HG02884 (cell line): ENCODE measurements around the gene VSTM4.

Experiments used
- ATAC-seq: cut with Tn5 transposase; IDR thresholded peaks from one replicate; pipeline ENCODE4 v1.9.1; 2021; ENCODE audit warnings: mild to moderate bottlenecking, moderate library complexity; ENCODE audit not compliant: unreplicated experiment

Gene VSTM4

GRCh38 chr10:49074836-49075682, 40.3 kb downstream of the VSTM4 start:
- no peak for ATAC-seq

GRCh38 chr10:49072166-49072885, 43.0 kb downstream of the VSTM4 start:
- ATAC-seq = no peak

DNA sequence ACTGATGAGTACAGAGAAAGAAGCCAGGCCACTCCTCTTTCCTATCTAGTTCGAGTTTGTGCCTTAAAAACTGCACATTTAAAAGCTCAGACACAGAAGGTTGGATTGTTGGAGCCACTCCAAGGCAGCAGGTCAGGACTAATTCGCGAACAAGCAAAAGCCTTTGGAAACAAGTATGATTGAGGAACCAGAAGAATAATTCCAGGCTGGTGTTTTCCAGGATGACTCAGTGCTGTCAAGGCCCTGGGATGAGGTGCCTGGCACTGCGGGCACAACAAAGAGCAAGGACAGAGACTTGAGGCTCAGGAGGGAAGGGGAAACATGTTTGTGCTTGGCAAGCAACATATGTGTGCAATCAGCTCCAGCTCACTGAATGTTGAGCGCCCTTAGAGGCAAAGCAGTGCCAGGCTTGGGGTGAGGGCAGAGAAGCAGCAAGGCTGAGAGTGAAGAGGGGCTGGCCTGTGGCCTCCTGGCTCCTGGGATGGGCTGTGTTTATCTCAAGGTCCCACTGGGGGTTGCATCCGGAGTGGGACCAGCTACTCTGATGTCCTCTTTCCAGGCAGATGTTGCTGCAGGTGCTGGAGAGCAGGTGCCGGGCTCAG, 44.1 kb downstream of the VSTM4 start:
- ATAC-seq = no peak

DNA sequence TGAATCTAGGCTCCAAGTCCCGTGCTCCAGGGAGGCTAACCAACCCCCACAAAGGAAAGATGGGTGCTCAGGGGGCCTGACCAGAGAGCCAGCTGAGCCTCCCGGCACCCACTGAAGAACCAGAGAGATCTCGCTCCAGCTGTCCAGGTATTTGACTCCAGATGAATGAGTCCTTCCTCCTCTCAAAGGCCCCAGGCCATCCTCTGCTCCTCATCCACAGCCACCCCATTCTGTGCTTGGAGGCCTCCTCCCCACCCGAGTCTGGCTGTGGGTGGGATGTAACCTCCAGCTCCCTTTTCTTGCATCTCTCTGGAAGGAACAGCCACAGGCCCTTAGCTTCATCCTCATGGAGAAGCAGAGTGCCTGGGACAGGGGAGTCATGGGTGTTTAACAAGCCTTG, 44.6 kb downstream of the VSTM4 start:
- ATAC-seq = no peak

DNA sequence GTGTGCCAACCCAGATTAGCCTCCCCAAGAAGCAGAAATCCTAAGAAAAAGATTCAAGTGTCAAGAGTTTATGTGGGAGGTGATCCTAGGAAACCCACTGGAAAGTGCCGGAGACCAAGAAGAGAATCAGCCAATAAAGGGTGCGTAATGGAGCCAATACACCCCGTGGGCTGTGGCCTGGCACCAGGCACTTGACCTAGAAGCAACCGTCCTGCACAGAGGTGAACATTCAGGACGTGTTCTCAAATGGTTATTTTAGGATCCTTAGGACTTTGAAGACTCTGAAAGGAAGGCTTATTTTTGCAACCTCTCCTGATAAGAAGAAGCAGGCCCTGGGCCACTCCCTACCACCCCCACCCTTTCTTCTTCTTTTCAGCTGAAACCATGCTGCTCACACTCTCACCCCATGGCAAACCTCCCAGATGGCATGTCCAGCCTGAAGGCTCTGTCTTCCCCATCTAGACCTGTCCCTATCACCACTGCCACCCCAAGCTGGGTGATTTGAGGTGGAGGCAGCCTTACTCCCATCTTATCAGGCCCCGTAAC, 46.6 kb downstream of the VSTM4 start:
- no peak for ATAC-seq

DNA sequence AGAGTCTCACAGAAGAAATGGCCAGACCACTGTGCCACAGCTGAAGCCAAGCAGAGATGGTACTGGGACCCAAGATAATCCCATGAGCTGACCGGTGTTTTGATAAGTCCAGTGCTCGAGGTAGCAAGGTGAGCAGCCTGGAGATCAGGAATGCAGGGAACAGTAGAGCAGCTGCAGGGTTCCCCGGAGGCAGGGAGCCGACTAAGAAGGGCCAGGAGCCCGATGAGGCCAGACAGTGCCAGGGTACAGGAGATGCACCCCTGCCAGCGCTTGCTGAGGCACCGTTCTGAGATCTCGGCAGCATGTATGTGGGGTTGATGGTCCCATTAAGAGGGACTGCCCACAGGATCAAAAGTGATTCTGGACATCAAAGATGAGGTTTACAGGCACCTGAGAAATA, 47.1 kb downstream of the VSTM4 start:
- ATAC-seq = no peak

DNA sequence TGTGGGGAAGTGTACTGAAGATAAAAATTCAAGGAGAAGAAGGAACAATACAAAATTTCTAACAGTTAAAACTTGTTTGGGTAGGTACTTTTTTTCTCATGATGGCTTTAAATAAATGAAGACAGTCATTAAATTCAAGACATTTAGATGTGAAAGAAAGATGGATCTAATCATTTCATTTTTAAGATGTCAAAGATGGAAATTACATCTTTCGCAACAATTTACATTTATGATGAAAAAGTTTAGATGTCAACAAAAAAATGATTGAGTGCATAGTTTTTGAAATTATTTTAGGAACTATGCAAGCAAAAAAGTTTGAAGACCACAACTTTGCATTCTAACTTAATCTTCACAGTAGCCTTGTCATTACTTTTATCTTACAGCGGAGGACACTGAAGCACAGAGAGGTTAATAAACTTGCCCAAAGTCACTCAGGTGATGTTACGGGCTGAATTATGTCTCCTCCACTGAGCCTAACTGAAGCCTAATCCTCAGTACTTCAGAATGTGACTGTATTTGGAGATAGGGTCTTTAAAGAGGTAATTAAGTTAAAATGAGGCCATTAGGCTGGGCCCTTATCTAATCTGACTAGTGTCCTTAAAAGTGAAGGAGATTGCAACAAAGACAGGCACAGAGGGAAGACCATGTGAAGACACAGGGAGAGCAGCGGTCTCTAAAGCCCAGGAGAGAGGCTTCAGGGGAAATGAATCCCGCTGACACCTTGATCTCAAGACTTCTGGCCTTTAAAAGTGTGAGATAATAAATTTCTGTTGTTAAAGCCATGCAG, 48.2 kb downstream of the VSTM4 start:
- no peak for ATAC-seq

- no peak for ATAC-seq
Measured at GRCh38 chr10:49062229-49062628, 53.1 kb downstream of the VSTM4 start.

GRCh38 chr10:49061667-49062066, 53.7 kb downstream of the VSTM4 start:
- no peak for ATAC-seq

GRCh38 chr10:49058463-49059255, 56.7 kb downstream of the VSTM4 start:
- ATAC-seq = no peak

DNA sequence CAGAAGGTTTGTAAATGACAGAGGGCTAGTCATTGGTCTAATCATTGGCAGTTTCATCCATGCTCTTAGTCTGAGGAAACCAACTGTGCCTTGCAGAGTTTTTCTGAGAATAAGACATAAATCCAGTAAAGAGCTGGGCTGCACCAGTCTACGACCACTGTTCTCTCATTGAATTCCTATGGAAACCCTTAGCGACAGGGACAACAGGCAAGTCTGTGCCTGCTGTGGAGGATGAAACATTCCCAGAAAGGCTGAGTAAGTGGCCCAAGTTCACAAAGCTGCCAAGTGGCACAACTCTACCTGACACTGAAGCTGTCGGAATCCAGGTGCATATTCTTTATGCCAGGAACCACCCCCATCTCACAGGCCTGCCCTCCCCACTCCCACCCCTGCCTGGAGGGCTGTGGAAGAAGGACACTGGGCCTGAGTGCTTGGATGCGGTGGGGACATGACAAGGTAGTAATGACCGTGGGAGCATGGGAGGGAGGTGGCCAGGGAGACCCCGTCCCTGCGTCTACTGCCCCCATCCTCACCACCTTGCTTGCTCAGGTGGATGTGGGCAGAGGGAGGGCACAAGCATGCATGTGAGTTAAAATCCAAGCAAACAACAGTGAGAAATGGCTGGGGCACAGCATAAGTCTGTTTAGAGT, 58.0 kb downstream of the VSTM4 start:
- ATAC-seq = no peak

DNA sequence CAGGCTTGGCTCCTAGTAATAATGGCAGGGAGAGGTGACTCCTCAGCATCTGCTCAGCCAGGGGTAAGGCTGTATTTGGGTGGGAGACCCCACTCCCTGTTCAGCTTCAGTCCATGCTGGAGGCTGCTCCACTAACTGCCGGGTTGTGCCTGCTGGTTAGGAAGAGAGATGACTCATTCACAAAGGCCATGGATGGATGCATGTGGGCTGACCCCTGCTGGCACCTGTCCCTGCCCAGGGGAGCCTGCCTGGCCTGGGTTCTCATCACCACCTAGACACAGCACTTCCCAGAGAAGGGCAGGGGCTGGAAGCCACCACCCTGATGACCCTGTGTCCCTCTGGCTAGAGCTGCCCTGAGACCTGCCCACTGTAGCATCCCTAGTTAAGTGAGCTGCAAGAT, 59.0 kb downstream of the VSTM4 start:
- no peak for ATAC-seq

DNA sequence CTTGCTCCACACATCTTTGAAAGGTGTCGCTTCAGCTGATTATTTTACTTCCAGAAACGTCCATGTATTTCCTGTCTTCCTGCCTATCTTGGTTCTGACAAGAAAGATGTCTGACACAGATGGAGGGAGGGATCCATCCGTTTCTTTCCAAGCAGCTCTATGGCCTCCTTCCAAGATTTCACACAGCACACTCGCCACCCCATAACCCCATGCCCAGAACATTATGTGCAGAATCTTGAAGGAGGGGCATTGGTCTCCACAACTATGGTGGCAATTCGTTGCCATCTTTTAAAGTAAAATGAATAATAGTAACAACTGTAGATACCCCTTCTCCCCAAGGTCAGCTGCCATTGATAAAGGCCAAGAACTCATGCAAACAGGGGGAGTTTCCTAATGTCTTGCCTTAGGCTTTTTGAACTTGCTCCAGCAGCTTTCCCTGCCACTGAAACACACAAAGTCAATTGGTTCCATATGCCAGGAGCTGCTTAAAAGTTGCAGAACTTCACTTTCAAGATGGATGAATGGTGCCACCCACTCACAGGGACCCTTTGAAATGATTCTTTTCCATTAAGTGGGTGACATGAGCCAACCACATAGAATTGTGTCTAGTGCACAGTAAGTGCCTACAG, 60.0 kb downstream of the VSTM4 start:
- no peak for ATAC-seq

DNA sequence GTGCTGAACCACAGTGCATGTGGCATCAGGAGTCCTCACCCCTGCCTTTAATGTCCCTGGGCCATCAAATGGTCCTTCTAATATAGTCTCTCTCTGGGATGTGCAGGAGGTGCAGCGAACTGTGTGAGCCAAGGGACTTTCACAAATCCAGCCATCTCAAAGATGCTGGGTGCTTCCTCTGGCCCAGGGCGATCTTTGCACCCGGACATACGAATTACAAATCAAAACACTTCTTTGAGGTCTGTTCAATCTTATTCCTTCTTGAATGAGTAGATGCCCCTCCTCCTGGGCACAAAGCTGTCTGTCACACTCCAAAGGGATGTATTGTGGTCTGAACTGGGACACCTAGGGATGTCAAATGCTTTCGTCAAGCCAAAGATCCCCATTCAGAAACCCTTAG, 60.6 kb downstream of the VSTM4 start:
- ATAC-seq = no peak

GRCh38 chr10:49053998-49054692, 61.2 kb downstream of the VSTM4 start:
- ATAC-seq = no peak

DNA sequence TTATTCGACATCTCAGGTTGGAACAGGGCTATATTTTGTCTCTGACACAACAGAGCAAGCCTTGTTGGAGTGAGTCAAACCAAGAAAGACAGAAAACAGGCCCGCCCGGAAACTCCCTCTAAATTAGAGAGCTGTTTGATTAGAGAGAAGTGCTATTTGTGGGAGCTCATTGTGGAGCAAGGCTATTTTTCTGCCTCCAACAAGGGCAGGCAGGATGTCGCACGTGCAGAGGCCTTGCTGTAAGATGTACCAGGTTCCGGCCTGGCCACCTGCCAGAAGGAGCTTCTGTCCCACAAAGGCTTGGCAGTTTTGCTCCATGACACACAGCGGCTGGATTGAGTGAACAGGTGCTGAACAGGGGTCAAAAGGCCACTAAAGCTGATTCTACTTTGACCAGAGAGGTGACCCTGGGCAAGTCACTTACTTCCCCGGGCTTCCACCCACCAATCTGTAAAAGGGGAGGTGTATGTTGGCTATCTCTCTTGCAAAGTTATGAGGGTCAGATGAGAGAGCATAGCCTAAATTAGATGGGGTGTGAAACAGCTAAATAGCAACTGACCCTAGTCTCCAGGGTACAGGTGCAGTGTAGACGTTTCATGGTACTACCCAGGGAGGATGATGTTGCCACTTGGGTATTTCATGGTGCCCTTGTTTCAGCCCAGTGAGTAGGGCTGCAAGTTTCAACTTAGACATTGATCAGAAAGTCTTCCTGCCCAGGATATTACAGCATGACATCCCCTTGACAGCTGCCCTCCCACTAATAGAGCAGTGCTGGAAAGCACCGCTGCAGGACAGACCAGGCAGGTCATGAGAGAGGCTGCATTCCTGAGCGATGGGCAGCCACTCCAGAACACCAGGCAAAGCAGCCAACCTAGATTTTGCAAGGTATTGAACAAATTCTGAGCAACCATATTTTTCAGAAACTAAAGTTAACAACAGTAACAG, 62.0 kb downstream of the VSTM4 start:
- ATAC-seq = peak; percentile 57

DNA sequence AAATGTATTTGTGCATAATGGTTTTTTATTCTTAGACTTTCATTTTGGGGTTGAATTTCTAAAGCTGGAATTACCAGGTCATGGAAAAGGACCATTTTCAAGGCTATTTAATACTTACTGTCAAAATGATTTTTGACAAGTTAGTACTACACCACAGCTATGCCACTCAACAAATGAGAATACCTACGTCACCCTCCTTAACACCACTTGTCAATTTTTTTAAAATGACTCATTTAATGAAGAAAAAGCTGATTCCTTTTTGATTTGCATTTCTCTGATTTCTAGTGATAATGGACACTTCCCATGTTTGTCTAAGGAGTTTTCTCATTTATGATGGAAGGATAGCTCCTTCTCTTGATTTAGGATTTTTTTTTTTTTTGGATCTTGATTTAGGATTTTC, 63.3 kb downstream of the VSTM4 start:
- ATAC-seq = no peak
